Measurements from ENCODE around the gene SORL1-AS1.
A peak's percentile ranks its signal among the peaks of the same experiment; 100 is the strongest.

SORL1-AS1 gene

DNA sequence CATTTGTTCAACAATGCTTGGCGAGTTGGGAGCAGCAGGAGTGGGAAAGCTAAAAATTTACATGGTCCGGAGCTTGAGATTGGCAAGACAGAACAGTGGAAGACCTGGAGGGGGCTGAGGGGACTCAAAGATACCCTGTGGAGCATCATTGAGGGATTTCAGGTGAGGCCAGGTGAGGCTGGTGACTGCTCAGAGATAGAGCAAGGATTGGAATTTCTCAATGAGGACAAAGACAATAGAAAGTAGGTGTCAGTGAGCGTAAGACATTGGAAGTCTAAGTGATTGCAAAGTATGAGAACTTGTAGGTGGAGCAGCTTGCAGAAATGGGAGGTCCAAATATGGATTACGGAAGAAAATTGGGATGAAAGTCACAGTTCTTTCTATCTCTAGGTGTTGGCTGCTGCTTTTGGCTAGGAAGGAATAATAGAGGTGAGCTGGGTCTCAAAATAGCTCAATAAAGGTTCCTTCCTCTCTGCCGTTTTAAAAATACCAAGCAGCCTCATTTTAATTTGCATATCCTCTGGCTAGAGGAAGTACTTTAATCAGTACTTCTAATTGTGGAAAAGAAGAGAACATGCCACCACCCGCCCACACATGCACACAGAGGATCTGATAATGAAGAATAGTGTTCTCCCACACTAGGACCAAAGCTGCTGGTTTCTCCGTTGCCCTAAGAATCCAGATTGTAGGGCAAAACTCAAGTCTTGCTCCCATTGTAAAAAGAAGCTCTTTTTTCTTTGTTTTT lies 41.8 kb upstream of the SORL1-AS1 start (continued):
- TF ChIP-seq, protein P1, sequence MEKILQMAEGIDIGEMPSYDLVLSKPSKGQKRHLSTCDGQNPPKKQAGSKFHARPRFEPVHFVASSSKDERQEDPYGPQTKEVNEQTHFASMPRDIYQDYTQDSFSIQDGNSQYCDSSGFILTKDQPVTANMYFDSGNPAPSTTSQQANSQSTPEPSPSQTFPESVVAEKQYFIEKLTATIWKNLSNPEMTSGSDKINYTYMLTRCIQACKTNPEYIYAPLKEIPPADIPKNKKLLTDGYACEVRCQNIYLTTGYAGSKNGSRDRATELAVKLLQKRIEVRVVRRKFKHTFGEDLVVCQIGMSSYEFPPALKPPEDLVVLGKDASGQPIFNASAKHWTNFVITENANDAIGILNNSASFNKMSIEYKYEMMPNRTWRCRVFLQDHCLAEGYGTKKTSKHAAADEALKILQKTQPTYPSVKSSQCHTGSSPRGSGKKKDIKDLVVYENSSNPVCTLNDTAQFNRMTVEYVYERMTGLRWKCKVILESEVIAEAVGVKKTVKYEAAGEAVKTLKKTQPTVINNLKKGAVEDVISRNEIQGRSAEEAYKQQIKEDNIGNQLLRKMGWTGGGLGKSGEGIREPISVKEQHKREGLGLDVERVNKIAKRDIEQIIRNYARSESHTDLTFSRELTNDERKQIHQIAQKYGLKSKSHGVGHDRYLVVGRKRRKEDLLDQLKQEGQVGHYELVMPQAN (conservative IDR thresholded peaks at IDR 0.05), result no peak
- TF ChIP-seq NFIC (IDR thresholded peaks at IDR 0.05; ENCODE audit: low read depth, low read length) (peak; percentile 78), FOXK2 (IDR thresholded peaks at IDR 0.05) (no peak), CREM (IDR thresholded peaks at IDR 0.05; ENCODE audit: low read depth) (peak; percentile 24; the same call in 1 of the 2 replicates), TARDBP (IDR thresholded peaks at IDR 0.05; ENCODE audit: borderline replicate concordance) (no peak), JUND (IDR thresholded peaks at IDR 0.05; ENCODE audit: low read depth, low read length) (no peak), SUZ12 (IDR thresholded peaks at IDR 0.05; ENCODE audit: unreplicated experiment) (no peak), MYC (IDR thresholded peaks at IDR 0.05; ENCODE audit: insufficient read depth, insufficient read length, insufficient replicate concordance, low read length, severe bottlenecking) (no peak), CHD1 (IDR thresholded peaks at IDR 0.05; ENCODE audit: low read depth, low read length) (no peak), MEF2B (IDR thresholded peaks at IDR 0.05; ENCODE audit: partially characterized antibody, poor library complexity, severe bottlenecking) (peak; percentile 75), ZNF217 (IDR thresholded peaks at IDR 0.05) (0 out of 2 replicates have a peak, but pooled peaks have one; percentile 72), RBBP5 (conservative IDR thresholded peaks at IDR 0.05) (no peak), POU2F2 (IDR thresholded peaks at IDR 0.05; ENCODE audit: borderline replicate concordance, low read depth, low read length) (peak; percentile 83; the same call in 2 of the 3 replicates), MAX (IDR thresholded peaks at IDR 0.05; ENCODE audit: low read depth, low read length) (no peak), IKZF2 (IDR thresholded peaks at IDR 0.05) (peak; percentile 62 to 71; a peak in 3 of 4 replicates), SP1 (IDR thresholded peaks at IDR 0.05; ENCODE audit: low read depth, low read length) (no peak), SREBF1 (IDR thresholded peaks at IDR 0.05; ENCODE audit: low read length) (no peak), ASH2L (IDR thresholded peaks at IDR 0.05; ENCODE audit: borderline replicate concordance, low read depth) (no peak), HCFC1 (IDR thresholded peaks at IDR 0.05; ENCODE audit: low read length) (no peak), PML (IDR thresholded peaks at IDR 0.05; ENCODE audit: low read length) (peak; percentile 52; the same call in 1 of the 2 replicates), NBN (IDR thresholded peaks at IDR 0.05) (no peak), ZBTB4 (CRISPR knock-in tag; IDR thresholded peaks at IDR 0.05) (no peak), CHD4 (IDR thresholded peaks at IDR 0.05) (no peak)
- TF ChIP-seq, protein P2, sequence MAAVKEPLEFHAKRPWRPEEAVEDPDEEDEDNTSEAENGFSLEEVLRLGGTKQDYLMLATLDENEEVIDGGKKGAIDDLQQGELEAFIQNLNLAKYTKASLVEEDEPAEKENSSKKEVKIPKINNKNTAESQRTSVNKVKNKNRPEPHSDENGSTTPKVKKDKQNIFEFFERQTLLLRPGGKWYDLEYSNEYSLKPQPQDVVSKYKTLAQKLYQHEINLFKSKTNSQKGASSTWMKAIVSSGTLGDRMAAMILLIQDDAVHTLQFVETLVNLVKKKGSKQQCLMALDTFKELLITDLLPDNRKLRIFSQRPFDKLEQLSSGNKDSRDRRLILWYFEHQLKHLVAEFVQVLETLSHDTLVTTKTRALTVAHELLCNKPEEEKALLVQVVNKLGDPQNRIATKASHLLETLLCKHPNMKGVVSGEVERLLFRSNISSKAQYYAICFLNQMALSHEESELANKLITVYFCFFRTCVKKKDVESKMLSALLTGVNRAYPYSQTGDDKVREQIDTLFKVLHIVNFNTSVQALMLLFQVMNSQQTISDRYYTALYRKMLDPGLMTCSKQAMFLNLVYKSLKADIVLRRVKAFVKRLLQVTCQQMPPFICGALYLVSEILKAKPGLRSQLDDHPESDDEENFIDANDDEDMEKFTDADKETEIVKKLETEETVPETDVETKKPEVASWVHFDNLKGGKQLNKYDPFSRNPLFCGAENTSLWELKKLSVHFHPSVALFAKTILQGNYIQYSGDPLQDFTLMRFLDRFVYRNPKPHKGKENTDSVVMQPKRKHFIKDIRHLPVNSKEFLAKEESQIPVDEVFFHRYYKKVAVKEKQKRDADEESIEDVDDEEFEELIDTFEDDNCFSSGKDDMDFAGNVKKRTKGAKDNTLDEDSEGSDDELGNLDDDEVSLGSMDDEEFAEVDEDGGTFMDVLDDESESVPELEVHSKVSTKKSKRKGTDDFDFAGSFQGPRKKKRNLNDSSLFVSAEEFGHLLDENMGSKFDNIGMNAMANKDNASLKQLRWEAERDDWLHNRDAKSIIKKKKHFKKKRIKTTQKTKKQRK (IDR thresholded peaks at IDR 0.05; ENCODE audit: low read depth, low read length), result no peak
